PC-3 (cell line): ENCODE data around the gene CASQ2. TPM values are rescaled to one million over a fixed set of nuclear protein-coding genes. Genes with fewer than 3 reads are reported as not detected.

ENCODE experiments used
- ATAC-seq: fragments of 200-7000 bp; cut with Tn5 transposase; 2 replicates; pipeline ENCODE4 v1.9.1; 2020; ENCODE audit warnings: mild to moderate bottlenecking, moderate library complexity
- BruUV-seq: library from RNA; stranded (reverse); fragments of 400-500 nt; replicated peaks from 2 replicates; lab custom pipeline; 2021; lab: Mats Ljungman, UMichigan
- CTCF ChIA-PET: fragments of 300-600 bp; sonication (Branson Sonifier 250); formaldehyde crosslinking; loops from one replicate; lab custom pipeline; 2022; ENCODE audit warnings: antibody characterized with exemption; lab: Charles Lee
- POLR2A ChIA-PET: fragments of 300-600 bp; sonication (Branson Sonifier 250); formaldehyde crosslinking; loops from one replicate; lab custom pipeline; 2022; ENCODE audit warnings: antibody characterized with exemption; ENCODE audit not compliant: unreplicated experiment; lab: Charles Lee
- DNase-seq: peaks from one replicate; pipeline ENCODE4 v3.0.0-alpha.2; 2015
- H2AFZ ChIP-seq: fragments of 300-600 bp; sonication (generic); 2 replicates; pipeline ENCODE4 v1.6.0; 2016; ENCODE audit warnings: antibody characterized with exemption, low read length
- H3F3A ChIP-seq: fragments of 300-600 bp; sonication (generic); one replicate; pipeline ENCODE4 v1.6.0; 2017; ENCODE audit warnings: antibody characterized with exemption, low read length, control low read depth, mild to moderate bottlenecking; ENCODE audit not compliant: unreplicated experiment
- H3K27ac ChIP-seq: fragments of 300-600 bp; sonication (generic); 2 replicates; pipeline ENCODE4 v1.5.1; 2016; ENCODE audit warnings: mild to moderate bottlenecking, low read length
- H3K27me3 ChIP-seq: fragments of 300-600 bp; sonication (generic); 2 replicates; pipeline ENCODE4 v1.6.1; 2016; ENCODE audit warnings: low read length, mixed read lengths
- H3K36me3 ChIP-seq: fragments of 300-600 bp; sonication (generic); 2 replicates; pipeline ENCODE4 v1.6.1; 2016; ENCODE audit warnings: low read depth, mixed run types, low read length, mixed read lengths
- H3K4me1 ChIP-seq: fragments of 300-600 bp; sonication (generic); 2 replicates; pipeline ENCODE4 v1.5.1; 2016; ENCODE audit warnings: low read length; ENCODE audit not compliant: insufficient read depth
- H3K4me2 ChIP-seq: fragments of 300-600 bp; sonication (generic); 2 replicates; pipeline ENCODE4 v1.6.0; 2016; ENCODE audit warnings: low read length
- H3K4me3 ChIP-seq: fragments of 300-600 bp; sonication (generic); 2 replicates; pipeline ENCODE4 v1.5.1; 2016; ENCODE audit warnings: mild to moderate bottlenecking, low read length, mixed read lengths
- H3K79me2 ChIP-seq: fragments of 300-600 bp; sonication (generic); 2 replicates; pipeline ENCODE4 v1.6.1; 2017; ENCODE audit warnings: low read length, mixed read lengths
- H3K9ac ChIP-seq: fragments of 300-600 bp; sonication (generic); 2 replicates; pipeline ENCODE4 v1.6.0; 2016; ENCODE audit warnings: mild to moderate bottlenecking, low read length
- H3K9me2 ChIP-seq: fragments of 300-600 bp; sonication (generic); replicated peaks from 2 replicates; pipeline ENCODE4 v1.6.1; 2016; ENCODE audit warnings: mixed run types, low read length, mixed read lengths
- H3K9me3 ChIP-seq: fragments of 300-600 bp; sonication (generic); 2 replicates; pipeline ENCODE4 v1.6.1; 2016; ENCODE audit warnings: low read length, mixed read lengths
- H4K20me1 ChIP-seq: fragments of 300-600 bp; sonication (generic); 2 replicates; pipeline ENCODE4 v1.6.1; 2016; ENCODE audit warnings: low read length, mixed read lengths
- EZH2 ChIP-seq: fragments of 300-600 bp; sonication (generic); IDR thresholded peaks from one replicate; pipeline ENCODE4 v1.6.1; 2017; ENCODE audit warnings: antibody characterized with exemption, mild to moderate bottlenecking, low read length; ENCODE audit not compliant: unreplicated experiment
- EZH2phosphoT487 ChIP-seq: fragments of 300-600 bp; sonication (generic); IDR thresholded peaks from 2 replicates; pipeline ENCODE4 v1.6.1; 2018; ENCODE audit warnings: mild to moderate bottlenecking, antibody characterized with exemption, low read length, borderline replicate concordance
- intact Hi-C: fragments of 100-400 bp; cut with micrococcal nuclease; formaldehyde crosslinking; loops from 2 replicates; pipeline ENCODE4 v1.9.0; 2023
- total RNA-seq: library from RNA; depleted of rRNA; stranded (reverse); fragments of >200 nt; gene quantifications from 2 replicates; pipeline ENCODE4 v1.2.3, GENCODE V29; 2014
- TF ChIP-seq, protein P1 (sequence below): fragments of 300-600 bp; sonication (generic); conservative IDR thresholded peaks from 2 replicates; pipeline ENCODE4 v1.5.1; 2017; ENCODE audit warnings: antibody characterized with exemption, low read depth, mild to moderate bottlenecking, low read length

CASQ2 gene
- total RNA-seq, 1 experiment from 2014 or later = not detected

DNA sequence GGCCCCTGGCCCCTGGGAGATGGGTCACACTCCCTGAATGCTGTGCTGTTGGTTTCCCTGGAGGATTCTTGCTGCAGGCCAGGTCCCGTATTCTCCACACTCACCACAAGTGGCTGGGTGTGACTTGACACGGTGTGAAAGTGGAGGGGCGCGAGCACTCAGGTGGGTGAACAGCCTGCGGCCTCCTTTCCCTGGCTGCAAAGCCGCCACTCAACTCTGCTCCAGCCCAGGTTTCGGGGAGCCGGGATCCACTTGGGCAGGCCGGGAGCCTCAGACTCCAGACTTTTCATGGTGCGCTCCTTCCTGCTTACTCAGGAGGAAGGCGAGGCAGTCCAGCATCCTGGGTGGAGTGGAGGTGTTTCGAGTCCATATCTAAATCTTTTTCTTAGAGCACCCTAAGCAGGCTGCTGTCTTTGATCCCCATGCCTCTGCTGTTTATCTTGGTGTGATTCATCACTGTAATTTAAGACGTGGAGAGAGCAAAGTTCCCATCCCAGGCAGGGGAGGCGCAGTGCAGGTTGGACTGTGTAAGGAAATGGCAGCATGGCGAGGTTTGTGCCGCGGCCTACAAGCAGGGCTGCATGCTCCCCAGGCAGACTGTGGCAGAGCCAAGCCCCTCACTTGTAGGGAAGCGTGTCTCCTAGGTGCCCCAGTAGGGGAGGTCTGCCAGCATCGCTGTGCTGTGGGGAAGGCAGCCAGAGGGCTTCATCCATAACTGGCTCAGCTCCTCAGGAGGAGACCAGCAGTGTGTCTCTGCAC, 97.2 kb downstream of the CASQ2 start:
- no peaks in the 10 kb centered on the region for H3K27me3 ChIP-seq
- H3K9me2 ChIP-seq = no peaks in the 10 kb centered on the region
- TF ChIP-seq EZH2 (no peak), EZH2phosphoT487 (no peak)
- TF ChIP-seq, protein P1, sequence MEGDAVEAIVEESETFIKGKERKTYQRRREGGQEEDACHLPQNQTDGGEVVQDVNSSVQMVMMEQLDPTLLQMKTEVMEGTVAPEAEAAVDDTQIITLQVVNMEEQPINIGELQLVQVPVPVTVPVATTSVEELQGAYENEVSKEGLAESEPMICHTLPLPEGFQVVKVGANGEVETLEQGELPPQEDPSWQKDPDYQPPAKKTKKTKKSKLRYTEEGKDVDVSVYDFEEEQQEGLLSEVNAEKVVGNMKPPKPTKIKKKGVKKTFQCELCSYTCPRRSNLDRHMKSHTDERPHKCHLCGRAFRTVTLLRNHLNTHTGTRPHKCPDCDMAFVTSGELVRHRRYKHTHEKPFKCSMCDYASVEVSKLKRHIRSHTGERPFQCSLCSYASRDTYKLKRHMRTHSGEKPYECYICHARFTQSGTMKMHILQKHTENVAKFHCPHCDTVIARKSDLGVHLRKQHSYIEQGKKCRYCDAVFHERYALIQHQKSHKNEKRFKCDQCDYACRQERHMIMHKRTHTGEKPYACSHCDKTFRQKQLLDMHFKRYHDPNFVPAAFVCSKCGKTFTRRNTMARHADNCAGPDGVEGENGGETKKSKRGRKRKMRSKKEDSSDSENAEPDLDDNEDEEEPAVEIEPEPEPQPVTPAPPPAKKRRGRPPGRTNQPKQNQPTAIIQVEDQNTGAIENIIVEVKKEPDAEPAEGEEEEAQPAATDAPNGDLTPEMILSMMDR = peak; percentile 31; the same call in 1 of the 2 replicates
- peaks cover 58% of the 10 kb centered on the region for H3K4me1 ChIP-seq
- peak overlapping the region; percentile 94 for H3K27ac ChIP-seq
- H3K36me3 ChIP-seq = peaks cover 22% of the 10 kb centered on the region
- H3K79me2 ChIP-seq = peaks cover 65% of the 10 kb centered on the region
- peak overlapping the region; percentile 82 for H3K4me2 ChIP-seq
- ATAC-seq (peak; percentile 79), DNase-seq (peak; percentile 86)
- ChIA-PET CTCF (interaction anchor here (0.9 to 2.3 kb wide), 2 partner anchors 35 to 100 kb away, joined by 3 to 15 read pairs; no protein-coding TSS in a partner anchor), POLR2A (interaction anchor here (0.6 kb wide), 2 partner anchors 28 to 220 kb away, joined by 4 read pairs; no protein-coding TSS in a partner anchor)
- intact Hi-C loops = loop anchor here (2.0 kb wide), 1 partner anchor 29 kb away; no protein-coding TSS in a partner anchor
- BruUV-seq = no TSS peak
- H4K20me1 ChIP-seq = no peaks in the 10 kb centered on the region
- H3K9me3 ChIP-seq = peaks cover 14% of the 10 kb centered on the region
- peak overlapping the region; percentile 38; the same call in 1 of the 2 replicates for H3K4me3 ChIP-seq
- H2AFZ ChIP-seq = peak overlapping the region; percentile 54
- H3F3A ChIP-seq = peaks cover 26% of the 10 kb centered on the region
- peak overlapping the region; percentile 69 for H3K9ac ChIP-seq

DNA sequence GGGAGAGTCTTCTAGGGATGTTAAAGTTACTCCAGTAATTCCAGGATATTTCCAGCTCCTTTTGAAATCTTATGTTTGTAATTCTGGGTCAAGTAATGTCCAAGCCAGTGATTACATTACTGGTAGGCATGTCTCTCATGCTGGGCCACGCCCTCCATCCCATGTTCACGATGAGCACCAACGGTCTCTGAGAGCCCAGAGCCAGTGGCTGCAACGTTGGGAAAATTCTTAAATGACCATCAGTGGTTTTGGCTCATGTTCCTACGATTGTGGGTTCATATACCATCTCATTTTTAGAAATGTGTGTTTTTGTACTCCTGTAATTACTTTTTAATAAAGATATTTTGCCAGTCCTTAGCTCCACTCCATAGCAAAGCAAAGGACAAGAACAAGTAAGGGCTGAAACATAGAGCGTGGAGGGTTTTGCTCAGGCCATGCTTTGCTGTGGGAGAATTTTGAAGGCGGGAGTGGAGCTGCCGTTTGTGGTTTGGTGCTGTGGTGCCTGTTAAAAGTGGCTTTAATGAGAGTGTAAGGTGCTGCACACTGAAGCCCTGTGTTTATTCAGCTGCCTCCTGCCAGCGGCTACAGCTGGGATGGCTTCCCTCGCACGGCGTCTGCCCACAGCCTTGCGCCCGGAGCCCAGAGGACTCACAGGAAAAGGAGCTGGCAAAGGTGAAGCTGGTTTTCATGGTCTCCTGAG, 97.9 kb downstream of the CASQ2 start:
- peak overlapping the region; percentile 54 for H2AFZ ChIP-seq

More for the DNA sequence above, 97.9 kb downstream of the CASQ2 start:
- Histone ChIP-seq H3K36me3 (peaks cover 29% of the 10 kb centered on the region), H3K9me2 (no peaks in the 10 kb centered on the region), H3K4me3 (peak overlapping the region; percentile 38; the same call in 1 of the 2 replicates), H3K4me1 (peaks cover 55% of the 10 kb centered on the region), H3K27me3 (no peaks in the 10 kb centered on the region), H3F3A (peaks cover 26% of the 10 kb centered on the region), H4K20me1 (no peaks in the 10 kb centered on the region), H3K79me2 (peaks cover 67% of the 10 kb centered on the region), H3K4me2 (peak overlapping the region; percentile 82), H3K27ac (peak overlapping the region; percentile 94), H3K9ac (peak overlapping the region; percentile 69), H3K9me3 (peaks cover 14% of the 10 kb centered on the region)
- ChIA-PET POLR2A (interaction anchor here (0.5 to 0.6 kb wide), 2 partner anchors 36 to 221 kb away, joined by 4 read pairs; no protein-coding TSS in a partner anchor), CTCF (interaction anchor here (0.9 to 2.3 kb wide), 2 partner anchors 36 to 101 kb away, joined by 3 to 15 read pairs; no protein-coding TSS in a partner anchor)
- no TSS peak for BruUV-seq
- ATAC-seq (peak; percentile 65), DNase-seq (peak; percentile 60)
- TF ChIP-seq EZH2 = no peak
- TF ChIP-seq, protein P1 = no peak
- TF ChIP-seq EZH2phosphoT487 = no peak
- intact Hi-C loops = loop anchor here (2.0 kb wide), 1 partner anchor 28 kb away; no protein-coding TSS in a partner anchor
